Measurements from ENCODE around the gene SUFU. TPM values are rescaled to one million over a fixed set of nuclear protein-coding genes. Genes with fewer than 3 reads are reported as not detected.

Gene SUFU
- total and polyA plus RNA-seq, 2 of the 8 experiments (the other 6 are each of a cell fraction or from before 2014, with no cell fraction given): 7.0 to 10.8 TPM

DNA sequence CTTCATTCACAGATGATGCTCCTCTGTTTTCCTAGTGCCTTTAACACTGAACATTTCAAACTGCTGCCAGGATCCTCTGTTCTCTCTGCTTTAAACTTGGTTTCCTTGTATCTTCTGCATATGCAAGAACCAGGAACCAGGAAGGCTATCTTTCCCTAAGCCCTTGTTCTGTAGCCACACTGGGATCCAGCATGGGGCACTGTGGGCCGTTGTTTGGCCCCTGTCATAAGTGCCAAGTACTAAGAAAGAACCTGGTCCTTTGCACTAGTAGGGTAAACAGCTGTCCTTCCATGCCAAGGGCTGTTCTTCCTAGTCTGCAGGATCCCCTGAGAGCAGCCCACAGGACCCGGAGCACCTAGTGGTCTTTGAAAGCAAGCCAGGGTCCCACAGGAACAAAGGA lies 91.5 kb downstream of the SUFU start:
- Histone ChIP-seq H2BK12ac (ENCODE audit: low read depth, low read length) (no peak overlapping the region), H4K8ac (ENCODE audit: extremely low read depth, insufficient read depth, low read length) (no peak overlapping the region), H3K23ac (ENCODE audit: insufficient read length) (no peak overlapping the region), H3K4me1 (replicated peaks in 1 of 4; ENCODE audit: control insufficient read depth in 3 of 4, insufficient read depth in 4 of 4, low read length in 3 of 4) (peaks cover 0 to 2% (median 0%) of the 10 kb centered on the region in 4 experiments; a peak in 3 of 7 replicates), H3K9ac (replicated peaks in 1 of 4; ENCODE audit: extremely low read depth in 1 of 4, low read depth in 3 of 4, low read length in 3 of 4) (no peak overlapping the region), H3K9me3 (ENCODE audit: insufficient read depth in 2 of 2, low read depth in 1 of 2, low read length in 1 of 2) (no peaks in the 10 kb centered on the region), H3K36me3 (ENCODE audit: control insufficient read depth in 2 of 4, insufficient read depth in 4 of 4, low read length in 3 of 4) (peaks cover 0 to 2% (median 0%) of the 10 kb centered on the region in 4 experiments; a peak in 1 of 8 replicates), H2BK15ac (ENCODE audit: low read length) (no peak overlapping the region), H2AFZ (ENCODE audit: low read length) (no peak overlapping the region), H3K4me2 (ENCODE audit: insufficient read depth in 1 of 2, low read depth in 2 of 2, low read length in 2 of 2) (no peak overlapping the region), H3K27me3 (replicated peaks in 1 of 4; ENCODE audit: control insufficient read depth in 3 of 4, extremely low read depth in 1 of 4, insufficient read depth in 3 of 4, low read length in 3 of 4) (no peaks in the 10 kb centered on the region; a peak in 1 of 7 replicates), H3K27ac (ENCODE audit: low read depth, low read length) (no peak overlapping the region), H3K79me1 (ENCODE audit: low read depth, low read length) (no peaks in the 10 kb centered on the region), H3K4me3 (ENCODE audit: extremely low read depth in 1 of 4, insufficient read depth in 2 of 4, low read depth in 3 of 4, low read length in 4 of 4) (no peak overlapping the region), H3K23me2 (ENCODE audit: low read depth, low read length) (no peaks in the 10 kb centered on the region), H3K14ac (ENCODE audit: insufficient read length) (no peak overlapping the region), H2BK120ac (replicated peaks; ENCODE audit: low read depth, low read length) (no peak overlapping the region), H3K56ac (replicated peaks; ENCODE audit: insufficient read length, low read depth, low read length) (no peak overlapping the region), H2BK20ac (ENCODE audit: low read length) (no peak overlapping the region), H3K79me2 (ENCODE audit: control insufficient read depth in 1 of 2, insufficient read depth in 2 of 2, low read length in 2 of 2) (no peaks in the 10 kb centered on the region), H3K4ac (replicated peaks; ENCODE audit: insufficient read length, low read depth, low read length) (no peak overlapping the region), H2AK5ac (ENCODE audit: low read depth, low read length) (no peak overlapping the region), H4K20me1 (replicated peaks in 1 of 2; ENCODE audit: control insufficient read depth in 1 of 2, insufficient read depth in 2 of 2, low read length in 2 of 2) (peaks cover 0 to 1% of the 10 kb centered on the region in 2 experiments), H3K18ac (ENCODE audit: extremely low read depth, low read length) (no peak overlapping the region), H4K91ac (replicated peaks; ENCODE audit: insufficient read length, low read length) (no peak overlapping the region), H4K5ac (ENCODE audit: insufficient read length, low read depth, low read length) (no peak overlapping the region), H2BK5ac (ENCODE audit: low read depth, low read length) (no peak overlapping the region)
- POLR2A ChIA-PET (ENCODE audit: partially characterized antibody): no interaction called here
- CTCF ChIA-PET (ENCODE audit: partially characterized antibody): interaction anchor here (0.7 to 6.2 kb wide), 25 partner anchors 8 to 365 kb away, joined by 3 to 69 read pairs (median 4); partner anchors contain the start of genes SUFU and TRIM8
- WGBS, 2 experiments (ENCODE audit: extremely low coverage in 1 of 2, insufficient coverage in 1 of 2, insufficient read length in 1 of 2, insufficient replicate concordance in 2 of 2, low coverage in 1 of 2, low lambda C conversion rate in 2 of 2, missing lambda C conversion rate in 1 of 2): 100% methylated on average over 2 of the region's 2 CpGs; no CpG with 5 or more reads in 1 of the 2 experiments
- DNase-seq (ENCODE audit: low read depth in 1 of 2, low spot score in 2 of 2): no peak
- FAIRE-seq: no peak
- TF ChIP-seq, protein P1, sequence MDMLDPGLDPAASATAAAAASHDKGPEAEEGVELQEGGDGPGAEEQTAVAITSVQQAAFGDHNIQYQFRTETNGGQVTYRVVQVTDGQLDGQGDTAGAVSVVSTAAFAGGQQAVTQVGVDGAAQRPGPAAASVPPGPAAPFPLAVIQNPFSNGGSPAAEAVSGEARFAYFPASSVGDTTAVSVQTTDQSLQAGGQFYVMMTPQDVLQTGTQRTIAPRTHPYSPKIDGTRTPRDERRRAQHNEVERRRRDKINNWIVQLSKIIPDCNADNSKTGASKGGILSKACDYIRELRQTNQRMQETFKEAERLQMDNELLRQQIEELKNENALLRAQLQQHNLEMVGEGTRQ (IDR thresholded peaks at IDR 0.05; ENCODE audit: low read length): no peak
- no peak for TF ChIP-seq EGR1 (IDR thresholded peaks at IDR 0.05; ENCODE audit: borderline replicate concordance, low read depth, low read length)
- no peak for TF ChIP-seq POU5F1 (IDR thresholded peaks at IDR 0.05; ENCODE audit: low read depth, low read length)
- no peak for TF ChIP-seq TAF1 (IDR thresholded peaks at IDR 0.05; ENCODE audit: low read depth, low read length)
- no peak for TF ChIP-seq CHD1 (IDR thresholded peaks at IDR 0.05; ENCODE audit: low read depth, low read length)
- no peak for TF ChIP-seq CREB1 (IDR thresholded peaks at IDR 0.05)
- no peak for TF ChIP-seq TCF12 (IDR thresholded peaks at IDR 0.05; ENCODE audit: low read depth, low read length)
- TF ChIP-seq CTCF (IDR thresholded peaks at IDR 0.05; ENCODE audit: control extremely low read depth in 1 of 3, insufficient read depth in 1 of 3, low read depth in 1 of 3, low read length in 3 of 3): no peak
- no peak for TF ChIP-seq EP300 (IDR thresholded peaks at IDR 0.05; ENCODE audit: borderline replicate concordance in 1 of 2, low read depth in 2 of 2, low read length in 2 of 2)
- no peak for TF ChIP-seq GTF2F1 (IDR thresholded peaks at IDR 0.05; ENCODE audit: borderline replicate concordance, low read depth, low read length)
- TF ChIP-seq RXRA (IDR thresholded peaks at IDR 0.05; ENCODE audit: insufficient read depth, low read depth, low read length): no peak

Measured in H1 (cell line).